Measurements from ENCODE around the gene PEMT.

PEMT gene

GRCh38 chr17:17555151-17555550, 36.4 kb downstream of the PEMT start:
- in situ Hi-C loops (cut with HindIII; ENCODE audit: low sequenced_read_pairs): no loop called here

- in situ Hi-C loops (cut with HindIII; ENCODE audit: low sequenced_read_pairs): no loop called here
These were observed 37.2 kb downstream of the PEMT start for GRCh38 chr17:17554266-17554665.

GRCh38 chr17:17553217-17554195, 38.0 kb downstream of the PEMT start:
- in situ Hi-C loops (cut with HindIII; ENCODE audit: low sequenced_read_pairs): no loop called here

GRCh38 chr17:17552351-17553216, 38.9 kb downstream of the PEMT start:
- in situ Hi-C loops (cut with HindIII; ENCODE audit: low sequenced_read_pairs): no loop called here

- in situ Hi-C loops (cut with HindIII; ENCODE audit: low sequenced_read_pairs): no loop called here
These were observed 40.1 kb downstream of the PEMT start for GRCh38 chr17:17551361-17551760.

GRCh38 chr17:17549732-17550366, 41.7 kb downstream of the PEMT start:
- in situ Hi-C loops (cut with HindIII; ENCODE audit: low sequenced_read_pairs): no loop called here

- in situ Hi-C loops (cut with HindIII; ENCODE audit: low sequenced_read_pairs): no loop called here
These were observed 43.5 kb downstream of the PEMT start for GRCh38 chr17:17548044-17548443.

GRCh38 chr17:17547210-17547764, 44.2 kb downstream of the PEMT start:
- in situ Hi-C loops (cut with HindIII; ENCODE audit: low sequenced_read_pairs): no loop called here

GRCh38 chr17:17546399-17547185, 44.9 kb downstream of the PEMT start:
- in situ Hi-C loops (cut with HindIII; ENCODE audit: low sequenced_read_pairs): no loop called here

- in situ Hi-C loops (cut with HindIII; ENCODE audit: low sequenced_read_pairs): no loop called here
These were observed 45.5 kb downstream of the PEMT start for GRCh38 chr17:17545984-17546383.

GRCh38 chr17:17545031-17545820, 46.3 kb downstream of the PEMT start:
- in situ Hi-C loops (cut with HindIII; ENCODE audit: low sequenced_read_pairs): no loop called here

GRCh38 chr17:17542906-17543635, 48.4 kb downstream of the PEMT start:
- in situ Hi-C loops (cut with HindIII; ENCODE audit: low sequenced_read_pairs): no loop called here

GRCh38 chr17:17541640-17542001, 49.9 kb downstream of the PEMT start:
- in situ Hi-C loops (cut with HindIII; ENCODE audit: low sequenced_read_pairs): no loop called here

- in situ Hi-C loops (cut with HindIII; ENCODE audit: low sequenced_read_pairs): no loop called here
These were observed 50.4 kb downstream of the PEMT start for GRCh38 chr17:17540935-17541639.

- in situ Hi-C loops (cut with HindIII; ENCODE audit: low sequenced_read_pairs): no loop called here
These were observed 51.1 kb downstream of the PEMT start for GRCh38 chr17:17540278-17540906.

- in situ Hi-C loops (cut with HindIII; ENCODE audit: low sequenced_read_pairs): no loop called here
These were observed 51.9 kb downstream of the PEMT start for GRCh38 chr17:17539591-17539990.
